Right atrium auricular region (tissue), 2 donors: ENCODE measurements around the gene SH2D6. TPM values are rescaled to one million over a fixed set of nuclear protein-coding genes. Genes with fewer than 3 reads are reported as not detected.

Experiments
- DNase-seq: peaks from one replicate; pipeline ENCODE4 v3.0.0-alpha.2; 2019; ENCODE audit warnings: low spot score
- H3K27ac ChIP-seq, 2 donors: fragments of 200-600 bp; sonication (generic); 1 replicate in 1 of 2; 2 replicates in 1 of 2; pipeline ENCODE4 v1.5.1; 2016 to 2019
- H3K27me3 ChIP-seq, 2 donors: fragments of 200-600 bp; sonication (generic); one replicate each; pipeline versions ENCODE4 v1.5.1 to v1.6.0; 2017 to 2019
- H3K36me3 ChIP-seq: fragments of 200-600 bp; sonication (generic); one replicate; pipeline ENCODE4 v1.5.1; 2016
- H3K4me1 ChIP-seq, 2 donors: fragments of 200-600 bp; sonication (generic); one replicate each; pipeline versions ENCODE4 v1.5.1 to v1.6.0; 2017 to 2019
- H3K4me3 ChIP-seq, 2 donors: fragments of 200-600 bp; sonication (generic); 1 replicate in 1 of 2; 2 replicates in 1 of 2; pipeline ENCODE4 v1.5.1; 2017 to 2019; ENCODE audit warnings: mild to moderate bottlenecking in 1 of 2, moderate library complexity in 1 of 2
- H3K9me3 ChIP-seq, 2 donors: fragments of 200-600 bp; sonication (generic); one replicate each; pipeline ENCODE4 v1.5.1; 2019
- total RNA-seq, 2 donors: library from RNA; depleted of rRNA; stranded (reverse); fragments of >200 nt; gene quantifications; one replicate each; pipeline ENCODE4 v1.1.0, GENCODE V29; 2016
- TF ChIP-seq, protein P1 (sequence below), 2 donors: fragments of 200-600 bp; sonication (generic); IDR thresholded peaks; one replicate each; pipeline ENCODE4 v1.5.1; 2019; ENCODE audit warnings: antibody characterized with exemption in 2 of 2

Gene SH2D6
- total RNA-seq, 2 donors from 2014 or later = not detected

GRCh38 chr2:85399183-85399455 is 19.4 kb upstream of the SH2D6 start:
- no peak overlapping the region for H3K27ac ChIP-seq
- H3K36me3 ChIP-seq = no peaks in the 10 kb centered on the region
- H3K27me3 ChIP-seq = no peaks in the 10 kb centered on the region
- DNase-seq = no peak
- no peak overlapping the region for H3K4me3 ChIP-seq
- no peaks in the 10 kb centered on the region for H3K4me1 ChIP-seq
- H3K9me3 ChIP-seq = peaks cover 0 to 10% of the 10 kb centered on the region in 2 donors
- TF ChIP-seq, protein P1, sequence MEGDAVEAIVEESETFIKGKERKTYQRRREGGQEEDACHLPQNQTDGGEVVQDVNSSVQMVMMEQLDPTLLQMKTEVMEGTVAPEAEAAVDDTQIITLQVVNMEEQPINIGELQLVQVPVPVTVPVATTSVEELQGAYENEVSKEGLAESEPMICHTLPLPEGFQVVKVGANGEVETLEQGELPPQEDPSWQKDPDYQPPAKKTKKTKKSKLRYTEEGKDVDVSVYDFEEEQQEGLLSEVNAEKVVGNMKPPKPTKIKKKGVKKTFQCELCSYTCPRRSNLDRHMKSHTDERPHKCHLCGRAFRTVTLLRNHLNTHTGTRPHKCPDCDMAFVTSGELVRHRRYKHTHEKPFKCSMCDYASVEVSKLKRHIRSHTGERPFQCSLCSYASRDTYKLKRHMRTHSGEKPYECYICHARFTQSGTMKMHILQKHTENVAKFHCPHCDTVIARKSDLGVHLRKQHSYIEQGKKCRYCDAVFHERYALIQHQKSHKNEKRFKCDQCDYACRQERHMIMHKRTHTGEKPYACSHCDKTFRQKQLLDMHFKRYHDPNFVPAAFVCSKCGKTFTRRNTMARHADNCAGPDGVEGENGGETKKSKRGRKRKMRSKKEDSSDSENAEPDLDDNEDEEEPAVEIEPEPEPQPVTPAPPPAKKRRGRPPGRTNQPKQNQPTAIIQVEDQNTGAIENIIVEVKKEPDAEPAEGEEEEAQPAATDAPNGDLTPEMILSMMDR (IDR thresholded peaks at IDR 0.05) = no peak

- H3K4me3 ChIP-seq = no peak overlapping the region
- H3K27ac ChIP-seq = no peak overlapping the region
- peaks cover 0 to 13% of the 10 kb centered on the region in 2 donors for H3K9me3 ChIP-seq
- H3K4me1 ChIP-seq = no peaks in the 10 kb centered on the region
- H3K27me3 ChIP-seq = no peaks in the 10 kb centered on the region
- no peak for DNase-seq
- H3K36me3 ChIP-seq = no peaks in the 10 kb centered on the region
- TF ChIP-seq, protein P1 (IDR thresholded peaks at IDR 0.05) = no peak
Observed at GRCh38 chr2:85400023-85400422, 18.5 kb upstream of the SH2D6 start.

DNA sequence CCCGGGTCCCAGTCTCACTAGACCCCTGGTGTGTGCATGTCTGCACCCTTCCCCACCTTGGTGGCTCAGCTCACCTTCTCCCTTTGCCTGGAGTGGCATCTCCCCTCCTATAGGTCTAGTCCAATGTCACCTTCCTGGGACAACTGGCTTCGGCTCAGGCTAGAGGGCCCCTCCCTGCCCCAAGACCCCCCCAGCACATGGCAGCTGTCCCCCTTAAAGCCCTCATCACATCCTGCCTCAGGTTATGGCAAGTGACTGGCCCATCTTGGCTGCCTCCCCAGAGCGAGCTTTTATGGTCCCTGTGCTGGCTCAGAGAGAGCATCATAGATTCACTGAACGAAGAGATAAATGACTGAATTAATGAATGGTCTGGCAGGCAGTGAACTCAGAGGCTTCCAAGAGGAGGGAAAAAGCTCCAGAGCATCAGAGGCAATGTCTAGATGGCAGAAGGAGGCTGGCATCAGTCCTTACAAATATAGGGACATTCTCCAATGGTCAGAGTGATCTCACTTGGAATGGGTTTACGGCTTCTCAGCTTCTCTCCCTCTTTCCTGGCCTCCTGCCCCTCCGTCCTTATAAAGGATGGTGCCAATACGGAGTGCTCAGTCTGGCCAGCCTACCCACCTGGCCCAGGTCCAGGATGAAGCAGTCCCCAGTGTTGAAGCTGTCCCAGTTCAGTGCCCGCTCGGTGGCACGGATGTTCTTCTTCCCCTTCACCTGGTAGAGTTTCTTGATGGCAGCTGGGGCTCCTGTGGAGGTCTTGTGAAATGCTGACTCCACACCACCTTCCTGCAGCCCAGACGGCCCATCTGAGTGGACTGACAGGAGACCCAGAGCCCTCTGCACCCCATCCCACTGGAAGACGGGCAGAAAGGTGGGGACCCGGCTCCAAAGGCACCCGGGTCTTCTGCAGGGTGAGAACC is 17.7 kb upstream of the SH2D6 start:
- Histone ChIP-seq H3K36me3 (no peaks in the 10 kb centered on the region), H3K4me3 (no peak overlapping the region), H3K27me3 (no peaks in the 10 kb centered on the region), H3K4me1 (no peaks in the 10 kb centered on the region), H3K9me3 (peaks cover 0 to 13% of the 10 kb centered on the region in 2 donors), H3K27ac (no peak overlapping the region)
- DNase-seq = no peak
- TF ChIP-seq, protein P1 (IDR thresholded peaks at IDR 0.05) = no peak

- H3K27ac ChIP-seq = no peak overlapping the region
- no peaks in the 10 kb centered on the region for H3K27me3 ChIP-seq
- TF ChIP-seq, protein P1 (IDR thresholded peaks at IDR 0.05) = no peak
- no peak for DNase-seq
- H3K4me1 ChIP-seq = no peaks in the 10 kb centered on the region
- no peaks in the 10 kb centered on the region for H3K36me3 ChIP-seq
- peaks cover 0 to 13% of the 10 kb centered on the region in 2 donors for H3K9me3 ChIP-seq
- H3K4me3 ChIP-seq = no peak overlapping the region
Observed at GRCh38 chr2:85401464-85401805, 17.1 kb upstream of the SH2D6 start.

DNA sequence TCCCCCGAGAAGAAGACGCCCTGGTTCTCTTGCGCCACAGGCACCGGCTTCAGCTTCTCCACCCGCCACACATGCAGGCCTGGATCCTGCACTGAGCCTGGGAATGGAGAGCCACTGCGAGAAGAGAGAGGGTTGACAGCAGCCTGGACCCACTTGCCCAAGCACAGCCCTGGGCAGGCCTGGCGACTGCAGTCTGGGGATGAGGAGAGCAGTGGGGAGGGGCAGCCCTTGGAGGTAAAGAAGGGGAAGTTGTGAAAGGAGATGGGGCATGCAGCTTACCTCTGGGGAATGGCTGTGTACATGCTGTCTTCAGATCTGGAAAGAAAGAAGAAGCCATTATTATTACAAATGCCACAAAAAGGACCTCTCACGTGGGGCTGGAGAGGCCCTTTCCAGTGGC is 16.7 kb upstream of the SH2D6 start:
- DNase-seq = no peak
- no peaks in the 10 kb centered on the region for H3K27me3 ChIP-seq
- TF ChIP-seq, protein P1 (IDR thresholded peaks at IDR 0.05) = no peak
- no peaks in the 10 kb centered on the region for H3K36me3 ChIP-seq
- peaks cover 0 to 13% of the 10 kb centered on the region in 2 donors for H3K9me3 ChIP-seq
- no peak overlapping the region for H3K27ac ChIP-seq
- H3K4me1 ChIP-seq = no peaks in the 10 kb centered on the region
- no peak overlapping the region for H3K4me3 ChIP-seq
